Measurements from ENCODE around the gene LPP.

Gene LPP

GRCh38 chr3:188468196-188468595 lies 314.2 kb downstream of the LPP start:
- H3K27ac ChIP-seq (replicated peaks), result no peak overlapping the region
- DNase-seq (ENCODE audit: low read depth in 1 of 2, low spot score in 1 of 2), result no peak
- TF ChIP-seq CTCF (IDR thresholded peaks at IDR 0.05; ENCODE audit: insufficient read depth, low read length) (no peak), REST (IDR thresholded peaks at IDR 0.05; ENCODE audit: insufficient replicate concordance, low read depth) (no peak), SPI1 (IDR thresholded peaks at IDR 0.05; ENCODE audit: borderline replicate concordance, low read depth) (no peak), POLR2AphosphoS5 (IDR thresholded peaks at IDR 0.05; ENCODE audit: low read depth) (no peak), GABPA (IDR thresholded peaks at IDR 0.05; ENCODE audit: low read depth) (no peak)
- H3K27me3 ChIP-seq (ENCODE audit: insufficient read depth, poor library complexity, severe bottlenecking), result no peaks in the 10 kb centered on the region
- H3K4me3 ChIP-seq (replicated peaks; ENCODE audit: insufficient read depth, low read length), result no peak overlapping the region

- DNase-seq (ENCODE audit: low read depth in 1 of 2, low spot score in 1 of 2), result peak in 1 of 2 experiments; percentile 35
- Histone ChIP-seq H3K27ac (replicated peaks) (no peak overlapping the region), H3K27me3 (ENCODE audit: insufficient read depth, poor library complexity, severe bottlenecking) (no peaks in the 10 kb centered on the region), H3K4me3 (replicated peaks; ENCODE audit: insufficient read depth, low read length) (no peak overlapping the region)
- TF ChIP-seq REST (IDR thresholded peaks at IDR 0.05; ENCODE audit: insufficient replicate concordance, low read depth) (no peak), POLR2AphosphoS5 (IDR thresholded peaks at IDR 0.05; ENCODE audit: low read depth) (no peak), GABPA (IDR thresholded peaks at IDR 0.05; ENCODE audit: low read depth) (no peak), SPI1 (IDR thresholded peaks at IDR 0.05; ENCODE audit: borderline replicate concordance, low read depth) (no peak), CTCF (IDR thresholded peaks at IDR 0.05; ENCODE audit: insufficient read depth, low read length) (no peak)
These were observed 314.7 kb downstream of the LPP start for GRCh38 chr3:188468662-188469061.

GRCh38 chr3:188469228-188469885 lies 315.4 kb downstream of the LPP start:
- DNase-seq (ENCODE audit: low read depth in 1 of 2, low spot score in 1 of 2), result no peak
- no peaks in the 10 kb centered on the region for H3K27me3 ChIP-seq (ENCODE audit: insufficient read depth, poor library complexity, severe bottlenecking)
- TF ChIP-seq POLR2AphosphoS5 (IDR thresholded peaks at IDR 0.05; ENCODE audit: low read depth) (no peak), SPI1 (IDR thresholded peaks at IDR 0.05; ENCODE audit: borderline replicate concordance, low read depth) (no peak), CTCF (IDR thresholded peaks at IDR 0.05; ENCODE audit: insufficient read depth, low read length) (no peak), REST (IDR thresholded peaks at IDR 0.05; ENCODE audit: insufficient replicate concordance, low read depth) (no peak), GABPA (IDR thresholded peaks at IDR 0.05; ENCODE audit: low read depth) (no peak)
- no peak overlapping the region for H3K4me3 ChIP-seq (replicated peaks; ENCODE audit: insufficient read depth, low read length)
- H3K27ac ChIP-seq (replicated peaks), result no peak overlapping the region
